ENCODE results near the gene QPCT. TPM values are rescaled to one million over a fixed set of nuclear protein-coding genes. Genes with fewer than 3 reads are reported as not detected.

QPCT gene
- total and polyA plus RNA-seq, 2 experiments from 2014 or later, result 13.2 TPM

DNA sequence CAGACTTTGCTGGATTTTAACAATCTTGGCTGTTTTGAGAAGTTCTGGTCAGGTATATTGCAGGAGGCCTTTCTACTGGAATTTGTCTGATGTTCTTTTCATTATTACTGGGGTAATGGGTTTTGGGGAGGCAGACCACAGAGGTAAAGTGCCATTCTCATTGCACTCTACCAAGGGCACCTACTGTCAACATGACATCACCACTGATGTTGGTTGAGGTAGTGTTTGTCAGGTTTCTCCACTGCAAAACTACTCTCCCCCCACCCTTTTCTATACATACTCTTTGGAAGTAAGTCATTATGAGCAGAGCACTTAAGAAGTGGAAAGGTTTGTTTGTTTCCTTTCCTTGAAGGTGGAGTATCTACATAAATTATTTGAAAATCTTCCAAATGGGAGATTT is 46.8 kb upstream of the QPCT start (continued):
- TF ChIP-seq, protein P1, sequence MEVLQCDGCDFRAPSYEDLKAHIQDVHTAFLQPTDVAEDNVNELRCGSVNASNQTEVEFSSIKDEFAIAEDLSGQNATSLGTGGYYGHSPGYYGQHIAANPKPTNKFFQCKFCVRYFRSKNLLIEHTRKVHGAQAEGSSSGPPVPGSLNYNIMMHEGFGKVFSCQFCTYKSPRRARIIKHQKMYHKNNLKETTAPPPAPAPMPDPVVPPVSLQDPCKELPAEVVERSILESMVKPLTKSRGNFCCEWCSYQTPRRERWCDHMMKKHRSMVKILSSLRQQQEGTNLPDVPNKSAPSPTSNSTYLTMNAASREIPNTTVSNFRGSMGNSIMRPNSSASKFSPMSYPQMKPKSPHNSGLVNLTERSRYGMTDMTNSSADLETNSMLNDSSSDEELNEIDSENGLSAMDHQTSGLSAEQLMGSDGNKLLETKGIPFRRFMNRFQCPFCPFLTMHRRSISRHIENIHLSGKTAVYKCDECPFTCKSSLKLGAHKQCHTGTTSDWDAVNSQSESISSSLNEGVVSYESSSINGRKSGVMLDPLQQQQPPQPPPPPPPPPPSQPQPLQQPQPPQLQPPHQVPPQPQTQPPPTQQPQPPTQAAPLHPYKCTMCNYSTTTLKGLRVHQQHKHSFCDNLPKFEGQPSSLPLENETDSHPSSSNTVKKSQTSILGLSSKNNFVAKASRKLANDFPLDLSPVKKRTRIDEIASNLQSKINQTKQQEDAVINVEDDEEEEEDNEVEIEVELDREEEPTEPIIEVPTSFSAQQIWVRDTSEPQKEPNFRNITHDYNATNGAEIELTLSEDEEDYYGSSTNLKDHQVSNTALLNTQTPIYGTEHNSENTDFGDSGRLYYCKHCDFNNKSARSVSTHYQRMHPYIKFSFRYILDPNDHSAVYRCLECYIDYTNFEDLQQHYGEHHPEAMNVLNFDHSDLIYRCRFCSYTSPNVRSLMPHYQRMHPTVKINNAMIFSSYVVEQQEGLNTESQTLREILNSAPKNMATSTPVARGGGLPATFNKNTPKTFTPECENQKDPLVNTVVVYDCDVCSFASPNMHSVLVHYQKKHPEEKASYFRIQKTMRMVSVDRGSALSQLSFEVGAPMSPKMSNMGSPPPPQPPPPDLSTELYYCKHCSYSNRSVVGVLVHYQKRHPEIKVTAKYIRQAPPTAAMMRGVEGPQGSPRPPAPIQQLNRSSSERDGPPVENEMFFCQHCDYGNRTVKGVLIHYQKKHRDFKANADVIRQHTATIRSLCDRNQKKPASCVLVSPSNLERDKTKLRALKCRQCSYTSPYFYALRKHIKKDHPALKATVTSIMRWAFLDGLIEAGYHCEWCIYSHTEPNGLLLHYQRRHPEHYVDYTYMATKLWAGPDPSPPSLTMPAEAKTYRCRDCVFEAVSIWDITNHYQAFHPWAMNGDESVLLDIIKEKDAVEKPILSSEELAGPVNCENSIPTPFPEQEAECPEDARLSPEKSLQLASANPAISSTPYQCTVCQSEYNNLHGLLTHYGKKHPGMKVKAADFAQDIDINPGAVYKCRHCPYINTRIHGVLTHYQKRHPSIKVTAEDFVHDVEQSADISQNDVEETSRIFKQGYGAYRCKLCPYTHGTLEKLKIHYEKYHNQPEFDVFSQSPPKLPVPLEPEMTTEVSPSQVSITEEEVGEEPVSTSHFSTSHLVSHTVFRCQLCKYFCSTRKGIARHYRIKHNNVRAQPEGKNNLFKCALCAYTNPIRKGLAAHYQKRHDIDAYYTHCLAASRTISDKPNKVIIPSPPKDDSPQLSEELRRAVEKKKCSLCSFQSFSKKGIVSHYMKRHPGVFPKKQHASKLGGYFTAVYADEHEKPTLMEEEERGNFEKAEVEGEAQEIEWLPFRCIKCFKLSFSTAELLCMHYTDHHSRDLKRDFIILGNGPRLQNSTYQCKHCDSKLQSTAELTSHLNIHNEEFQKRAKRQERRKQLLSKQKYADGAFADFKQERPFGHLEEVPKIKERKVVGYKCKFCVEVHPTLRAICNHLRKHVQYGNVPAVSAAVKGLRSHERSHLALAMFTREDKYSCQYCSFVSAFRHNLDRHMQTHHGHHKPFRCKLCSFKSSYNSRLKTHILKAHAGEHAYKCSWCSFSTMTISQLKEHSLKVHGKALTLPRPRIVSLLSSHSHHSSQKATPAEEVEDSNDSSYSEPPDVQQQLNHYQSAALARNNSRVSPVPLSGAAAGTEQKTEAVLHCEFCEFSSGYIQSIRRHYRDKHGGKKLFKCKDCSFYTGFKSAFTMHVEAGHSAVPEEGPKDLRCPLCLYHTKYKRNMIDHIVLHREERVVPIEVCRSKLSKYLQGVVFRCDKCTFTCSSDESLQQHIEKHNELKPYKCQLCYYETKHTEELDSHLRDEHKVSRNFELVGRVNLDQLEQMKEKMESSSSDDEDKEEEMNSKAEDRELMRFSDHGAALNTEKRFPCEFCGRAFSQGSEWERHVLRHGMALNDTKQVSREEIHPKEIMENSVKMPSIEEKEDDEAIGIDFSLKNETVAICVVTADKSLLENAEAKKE (CRISPR knock-in tag; IDR thresholded peaks at IDR 0.05), result no peak
- TF ChIP-seq, protein P2, sequence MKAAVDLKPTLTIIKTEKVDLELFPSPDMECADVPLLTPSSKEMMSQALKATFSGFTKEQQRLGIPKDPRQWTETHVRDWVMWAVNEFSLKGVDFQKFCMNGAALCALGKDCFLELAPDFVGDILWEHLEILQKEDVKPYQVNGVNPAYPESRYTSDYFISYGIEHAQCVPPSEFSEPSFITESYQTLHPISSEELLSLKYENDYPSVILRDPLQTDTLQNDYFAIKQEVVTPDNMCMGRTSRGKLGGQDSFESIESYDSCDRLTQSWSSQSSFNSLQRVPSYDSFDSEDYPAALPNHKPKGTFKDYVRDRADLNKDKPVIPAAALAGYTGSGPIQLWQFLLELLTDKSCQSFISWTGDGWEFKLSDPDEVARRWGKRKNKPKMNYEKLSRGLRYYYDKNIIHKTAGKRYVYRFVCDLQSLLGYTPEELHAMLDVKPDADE (IDR thresholded peaks at IDR 0.05), result no peak
- no peak for TF ChIP-seq STAT1 (IDR thresholded peaks at IDR 0.05; ENCODE audit: unreplicated experiment)

DNA sequence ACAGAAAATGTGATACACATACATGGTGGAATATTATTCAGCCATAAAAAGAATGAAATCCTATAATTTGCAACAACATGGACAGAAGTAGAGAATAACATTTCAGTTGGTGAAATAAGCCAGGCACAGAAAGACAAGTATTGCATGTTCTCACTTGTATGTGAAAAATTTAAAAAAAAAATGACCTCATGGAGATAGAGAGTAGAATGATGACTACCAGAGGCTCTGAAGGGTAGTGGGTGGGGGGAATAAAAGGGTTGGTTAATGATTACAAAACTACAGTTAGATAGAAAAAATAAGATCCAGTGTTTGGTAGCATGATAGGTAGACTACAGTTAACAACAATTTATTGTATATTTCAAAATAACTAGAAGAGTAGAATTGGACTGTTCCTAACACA is 44.3 kb upstream of the QPCT start:
- Mint-ChIP-seq H3K36me3 (ENCODE audit: low read depth) (peaks cover 23% of the 10 kb centered on the region), H3K9me3 (peaks cover 15% of the 10 kb centered on the region), H3K27ac (no peak overlapping the region), H3K4me3 (no peak overlapping the region), H3K4me1 (peaks cover 11% of the 10 kb centered on the region), H3K27me3 (ENCODE audit: insufficient read depth, low read depth, poor library complexity) (no peaks in the 10 kb centered on the region)
- no peak overlapping the region for H2AFZ ChIP-seq
- ATAC-seq, result no peak
- H3F3A ChIP-seq (replicated peaks; ENCODE audit: low read depth), result no peaks in the 10 kb centered on the region
- no peak overlapping the region for H3K4me3 ChIP-seq
- no peaks in the 10 kb centered on the region for H3K36me3 ChIP-seq (ENCODE audit: insufficient read depth)
- H3K4me2 ChIP-seq, result no peak overlapping the region
- no peaks in the 10 kb centered on the region for H3K4me1 ChIP-seq (ENCODE audit: insufficient read depth)
- DNase-seq (ENCODE audit: low spot score), result no peak
- H3K79me2 ChIP-seq (replicated peaks; ENCODE audit: insufficient read depth), result peaks cover 97% of the 10 kb centered on the region
- no peaks in the 10 kb centered on the region for H3K27me3 ChIP-seq (ENCODE audit: insufficient read depth)
- H3K9me2 ChIP-seq (ENCODE audit: insufficient read depth), result no peaks in the 10 kb centered on the region
- peaks cover 7% of the 10 kb centered on the region for H4K20me1 ChIP-seq (replicated peaks; ENCODE audit: insufficient read depth)
- no peak overlapping the region for H3K27ac ChIP-seq (ENCODE audit: low read depth)
- TF ChIP-seq ZNF114 (CRISPR knock-in tag; IDR thresholded peaks at IDR 0.05), result no peak
- no peak for TF ChIP-seq EZH2phosphoT487 (IDR thresholded peaks at IDR 0.05; ENCODE audit: unreplicated experiment)
- no peak for TF ChIP-seq STAT1 (IDR thresholded peaks at IDR 0.05; ENCODE audit: unreplicated experiment)
- TF ChIP-seq CREB1 (CRISPR knock-in tag; IDR thresholded peaks at IDR 0.05; ENCODE audit: low read depth), result no peak
- TF ChIP-seq, protein P3, sequence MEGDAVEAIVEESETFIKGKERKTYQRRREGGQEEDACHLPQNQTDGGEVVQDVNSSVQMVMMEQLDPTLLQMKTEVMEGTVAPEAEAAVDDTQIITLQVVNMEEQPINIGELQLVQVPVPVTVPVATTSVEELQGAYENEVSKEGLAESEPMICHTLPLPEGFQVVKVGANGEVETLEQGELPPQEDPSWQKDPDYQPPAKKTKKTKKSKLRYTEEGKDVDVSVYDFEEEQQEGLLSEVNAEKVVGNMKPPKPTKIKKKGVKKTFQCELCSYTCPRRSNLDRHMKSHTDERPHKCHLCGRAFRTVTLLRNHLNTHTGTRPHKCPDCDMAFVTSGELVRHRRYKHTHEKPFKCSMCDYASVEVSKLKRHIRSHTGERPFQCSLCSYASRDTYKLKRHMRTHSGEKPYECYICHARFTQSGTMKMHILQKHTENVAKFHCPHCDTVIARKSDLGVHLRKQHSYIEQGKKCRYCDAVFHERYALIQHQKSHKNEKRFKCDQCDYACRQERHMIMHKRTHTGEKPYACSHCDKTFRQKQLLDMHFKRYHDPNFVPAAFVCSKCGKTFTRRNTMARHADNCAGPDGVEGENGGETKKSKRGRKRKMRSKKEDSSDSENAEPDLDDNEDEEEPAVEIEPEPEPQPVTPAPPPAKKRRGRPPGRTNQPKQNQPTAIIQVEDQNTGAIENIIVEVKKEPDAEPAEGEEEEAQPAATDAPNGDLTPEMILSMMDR (conservative IDR thresholded peaks at IDR 0.05; ENCODE audit: low read depth in 2 of 2), result no peak
- TF ChIP-seq, protein P4, sequence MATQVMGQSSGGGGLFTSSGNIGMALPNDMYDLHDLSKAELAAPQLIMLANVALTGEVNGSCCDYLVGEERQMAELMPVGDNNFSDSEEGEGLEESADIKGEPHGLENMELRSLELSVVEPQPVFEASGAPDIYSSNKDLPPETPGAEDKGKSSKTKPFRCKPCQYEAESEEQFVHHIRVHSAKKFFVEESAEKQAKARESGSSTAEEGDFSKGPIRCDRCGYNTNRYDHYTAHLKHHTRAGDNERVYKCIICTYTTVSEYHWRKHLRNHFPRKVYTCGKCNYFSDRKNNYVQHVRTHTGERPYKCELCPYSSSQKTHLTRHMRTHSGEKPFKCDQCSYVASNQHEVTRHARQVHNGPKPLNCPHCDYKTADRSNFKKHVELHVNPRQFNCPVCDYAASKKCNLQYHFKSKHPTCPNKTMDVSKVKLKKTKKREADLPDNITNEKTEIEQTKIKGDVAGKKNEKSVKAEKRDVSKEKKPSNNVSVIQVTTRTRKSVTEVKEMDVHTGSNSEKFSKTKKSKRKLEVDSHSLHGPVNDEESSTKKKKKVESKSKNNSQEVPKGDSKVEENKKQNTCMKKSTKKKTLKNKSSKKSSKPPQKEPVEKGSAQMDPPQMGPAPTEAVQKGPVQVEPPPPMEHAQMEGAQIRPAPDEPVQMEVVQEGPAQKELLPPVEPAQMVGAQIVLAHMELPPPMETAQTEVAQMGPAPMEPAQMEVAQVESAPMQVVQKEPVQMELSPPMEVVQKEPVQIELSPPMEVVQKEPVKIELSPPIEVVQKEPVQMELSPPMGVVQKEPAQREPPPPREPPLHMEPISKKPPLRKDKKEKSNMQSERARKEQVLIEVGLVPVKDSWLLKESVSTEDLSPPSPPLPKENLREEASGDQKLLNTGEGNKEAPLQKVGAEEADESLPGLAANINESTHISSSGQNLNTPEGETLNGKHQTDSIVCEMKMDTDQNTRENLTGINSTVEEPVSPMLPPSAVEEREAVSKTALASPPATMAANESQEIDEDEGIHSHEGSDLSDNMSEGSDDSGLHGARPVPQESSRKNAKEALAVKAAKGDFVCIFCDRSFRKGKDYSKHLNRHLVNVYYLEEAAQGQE (IDR thresholded peaks at IDR 0.05; ENCODE audit: unreplicated experiment), result no peak

Measured in GM23338 (cell line).